AG04450 (cell line): ENCODE data around the gene SUPT4H1. TPM values are rescaled to one million over a fixed set of nuclear protein-coding genes. Genes with fewer than 3 reads are reported as not detected.

Experiments
- CTCF ChIA-PET: fragments of 300-600, 350-600 bp; formaldehyde crosslinking; extraction: SDS; loops from one replicate; lab custom pipeline; 2022; ENCODE audit warnings: antibody characterized with exemption, inconsistent platforms; lab: Charles Lee
- POLR2A ChIA-PET: fragments of 350-600 bp; formaldehyde crosslinking; extraction: SDS; loops from one replicate; lab custom pipeline; 2021; ENCODE audit warnings: antibody characterized with exemption, inconsistent platforms; lab: Yijun Ruan, JAX
- DNase-seq: peaks from one replicate; pipeline ENCODE4 v3.0.0-alpha.2; 2011; ENCODE audit warnings: low read depth, low spot score
- H3K27ac ChIP-seq: one replicate; pipeline ENCODE4 v1.5.1; 2012; ENCODE audit warnings: low read depth, low read length, control low read depth
- H3K27me3 ChIP-seq: one replicate; pipeline ENCODE4 v1.6.0; 2012; ENCODE audit warnings: low read length; ENCODE audit not compliant: control insufficient read depth, insufficient read depth
- H3K4me3 ChIP-seq: 2 replicates; pipeline ENCODE4 v1.5.1; 2011; ENCODE audit warnings: mild to moderate bottlenecking, low read depth, low read length, control low read depth
- H3K9me3 ChIP-seq: 2 replicates; pipeline ENCODE4 v1.5.1; 2012; ENCODE audit warnings: low read length; ENCODE audit not compliant: control insufficient read depth, insufficient read depth
- CTCF ChIP-seq: IDR thresholded peaks from 2 replicates; pipeline ENCODE4 v1.5.1; 2011; ENCODE audit warnings: low read depth, low read length, control low read depth, inconsistent platforms
- polyA plus RNA-seq: library from polyadenylated mRNA; depleted of rRNA; stranded (reverse); fragments of >200 nt; gene quantifications from 2 replicates; pipeline ENCODE4 v1.2.3, GENCODE V29; 2011

The SUPT4H1 gene
- polyA plus RNA-seq, 1 experiment = 191 TPM

GRCh38 chr17:58330997-58331814 is 20.8 kb downstream of the SUPT4H1 start:
- no peak for DNase-seq
- Histone ChIP-seq H3K4me3 (no peak overlapping the region), H3K27me3 (no peaks in the 10 kb centered on the region), H3K27ac (no peak overlapping the region), H3K9me3 (no peaks in the 10 kb centered on the region; the same call in 1 of the 2 replicates)
- CTCF ChIA-PET = interaction anchor here (0.6 kb wide), 1 partner anchor 12 kb away, joined by 3 read pairs; no protein-coding TSS in a partner anchor
- POLR2A ChIA-PET = no interaction called here
- no peak for TF ChIP-seq CTCF

GRCh38 chr17:58330538-58330996 is 21.4 kb downstream of the SUPT4H1 start:
- no peaks in the 10 kb centered on the region for H3K27me3 ChIP-seq
- H3K27ac ChIP-seq = no peak overlapping the region
- TF ChIP-seq CTCF = no peak
- CTCF ChIA-PET = interaction anchor here (0.6 kb wide), 1 partner anchor 12 kb away, joined by 3 read pairs; no protein-coding TSS in a partner anchor
- H3K4me3 ChIP-seq = no peak overlapping the region
- POLR2A ChIA-PET = no interaction called here
- DNase-seq = no peak
- no peaks in the 10 kb centered on the region; the same call in 1 of the 2 replicates for H3K9me3 ChIP-seq

DNA sequence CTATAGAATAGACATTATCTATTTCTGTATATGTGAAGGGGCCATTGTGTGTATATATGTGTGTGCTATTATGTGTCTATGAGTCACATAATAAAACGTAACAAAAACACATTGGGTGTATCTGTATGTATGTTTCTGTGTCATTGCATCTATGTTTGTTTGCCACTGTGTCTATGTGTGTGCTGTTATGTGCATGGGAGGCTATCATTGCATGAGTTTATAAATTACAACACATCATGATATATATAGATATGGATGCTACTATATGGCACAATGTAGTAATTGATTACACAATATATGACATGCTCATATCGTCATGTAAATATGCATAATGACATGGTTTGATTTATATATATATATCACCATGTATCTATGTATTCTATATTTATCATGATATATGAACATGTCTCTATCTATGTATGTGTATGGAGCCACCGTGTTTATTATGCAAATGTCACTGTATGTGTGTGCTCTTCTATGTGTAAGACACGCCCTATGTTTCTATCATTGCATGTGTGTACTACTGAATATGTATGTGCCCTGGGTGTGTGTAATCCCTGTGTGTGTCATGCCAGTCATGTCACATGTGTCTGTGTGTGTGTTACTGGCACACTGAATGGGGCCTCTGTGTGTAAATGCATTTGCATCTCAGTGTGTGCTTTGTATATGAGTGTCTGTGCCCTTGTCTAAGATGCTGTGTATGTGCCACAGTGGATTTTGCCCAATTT is 22.0 kb downstream of the SUPT4H1 start:
- ChIA-PET CTCF (no interaction called here), POLR2A (no interaction called here)
- no peak for TF ChIP-seq CTCF
- H3K4me3 ChIP-seq = no peak overlapping the region
- no peaks in the 10 kb centered on the region; the same call in 1 of the 2 replicates for H3K9me3 ChIP-seq
- no peaks in the 10 kb centered on the region for H3K27me3 ChIP-seq
- no peak for DNase-seq
- no peak overlapping the region for H3K27ac ChIP-seq

DNA sequence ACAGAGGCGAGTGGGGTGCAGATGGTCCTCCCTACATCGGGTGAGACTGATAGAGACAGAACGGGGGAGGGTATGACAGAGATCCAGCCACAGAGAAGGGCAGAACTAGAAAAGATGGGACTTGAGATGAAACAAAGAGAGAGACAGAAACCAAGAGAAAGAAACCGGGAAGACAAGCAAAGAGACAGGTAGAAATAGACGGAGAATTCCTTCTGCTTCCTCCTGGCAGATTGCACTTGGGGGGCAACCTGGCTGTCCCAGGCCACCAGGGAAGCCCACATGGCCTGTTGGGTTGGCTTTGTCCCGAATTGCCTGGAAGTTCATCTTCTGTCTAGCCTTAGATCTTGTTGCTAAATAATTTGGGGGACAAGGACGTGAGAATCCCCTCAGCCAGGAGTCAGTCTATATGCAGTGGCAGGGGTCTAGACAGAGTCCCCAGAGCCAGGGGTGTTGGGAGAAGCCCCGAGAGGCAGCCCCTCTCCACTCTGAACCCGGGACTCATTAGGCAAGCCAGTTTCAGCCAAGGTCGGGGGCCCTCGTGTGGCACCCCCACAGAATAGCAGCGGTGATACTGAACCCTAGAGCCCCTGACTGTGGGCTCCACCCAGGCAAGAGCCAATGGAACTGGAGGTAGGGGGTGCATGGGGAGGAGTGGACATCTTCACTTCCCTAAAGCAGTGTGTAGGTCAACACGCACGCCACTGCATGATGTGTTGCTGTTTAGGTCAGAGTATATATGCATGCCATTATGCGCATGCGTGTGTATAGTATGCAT is 22.8 kb downstream of the SUPT4H1 start:
- ChIA-PET CTCF (interaction anchor here (1.4 kb wide), 1 partner anchor 12 kb away, joined by 4 read pairs; no protein-coding TSS in a partner anchor), POLR2A (no interaction called here)
- no peak for DNase-seq
- Histone ChIP-seq H3K27me3 (no peaks in the 10 kb centered on the region), H3K9me3 (no peaks in the 10 kb centered on the region; the same call in 1 of the 2 replicates), H3K27ac (no peak overlapping the region), H3K4me3 (no peak overlapping the region)
- TF ChIP-seq CTCF = peak; percentile 31; the same call in 1 of the 2 replicates
